ENCODE measurements around the gene SMARCC2. TPM values are rescaled to one million over a fixed set of nuclear protein-coding genes. Genes with fewer than 3 reads are reported as not detected.

SMARCC2 gene
- total RNA-seq, 1 experiment from 2014 or later: 94.8 TPM

DNA sequence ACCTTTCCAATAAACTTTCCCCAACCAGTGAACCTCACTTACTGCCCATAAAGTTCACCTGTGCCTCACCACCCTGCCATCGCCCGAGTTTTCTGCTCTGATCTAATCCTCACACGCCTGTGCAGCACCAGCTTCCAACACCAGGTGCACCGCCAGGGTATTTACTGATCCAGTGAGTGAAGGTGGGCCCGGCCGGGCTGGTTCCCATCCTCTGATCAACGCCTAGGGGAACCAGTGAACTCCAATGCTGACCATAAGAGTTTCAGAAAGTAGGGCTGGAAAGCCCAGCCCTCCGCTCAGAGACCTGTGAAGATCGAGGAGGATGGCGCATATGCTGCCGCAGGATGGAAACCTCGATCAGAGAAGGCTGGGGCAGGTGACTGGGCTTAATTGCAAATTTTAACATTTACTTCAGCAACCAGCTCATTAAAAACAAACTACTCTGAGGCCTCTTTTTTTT is 37.6 kb downstream of the SMARCC2 start:
- POLR2A ChIA-PET: interaction anchor here (0.5 to 2.0 kb wide), 9 partner anchors 11 to 1827 kb away, joined by 3 to 24 read pairs (median 6); partner anchors contain the start of genes CNPY2, COPZ1, ESYT1 and PA2G4
- H3K9me3 Mint-ChIP-seq (ENCODE audit: unreplicated experiment): no peaks in the 10 kb centered on the region
- Histone ChIP-seq H3K27me3 (replicated peaks; ENCODE audit: control insufficient read depth, insufficient read depth, low read length) (no peaks in the 10 kb centered on the region), H3K9me3 (no peaks in the 10 kb centered on the region), H3K4me1 (peaks cover 12% of the 10 kb centered on the region), H3K36me3 (ENCODE audit: control insufficient read depth, insufficient read depth, low read length) (peaks cover 1% of the 10 kb centered on the region; the same call in 1 of the 2 replicates), H3K4me3 (ENCODE audit: low read depth, low read length) (peak overlapping the region; percentile 73)
- no peaks in the 10 kb centered on the region for H3K27me3 Mint-ChIP-seq (ENCODE audit: insufficient read depth, unreplicated experiment)
- peak overlapping the region; percentile 87 for H3K4me3 Mint-ChIP-seq (ENCODE audit: unreplicated experiment)
- peak overlapping the region; percentile 98 for H3K27ac Mint-ChIP-seq (ENCODE audit: unreplicated experiment)
- BruUV-seq (replicated peaks): TSS peak; percentile 63
- peaks cover 25% of the 10 kb centered on the region for H3K36me3 Mint-ChIP-seq (ENCODE audit: insufficient read depth, unreplicated experiment)
- CTCF ChIA-PET: interaction anchor here (0.6 to 1.6 kb wide), 10 partner anchors 11 to 161 kb away, joined by 3 to 16 read pairs (median 4); partner anchors contain the start of genes ESYT1, PA2G4, SMARCC2 and ZC3H10
- H3K4me1 Mint-ChIP-seq (ENCODE audit: low read depth, unreplicated experiment): peaks cover 20% of the 10 kb centered on the region
- DNase-seq: peak; percentile 78 to 79
- TF ChIP-seq, protein P1, sequence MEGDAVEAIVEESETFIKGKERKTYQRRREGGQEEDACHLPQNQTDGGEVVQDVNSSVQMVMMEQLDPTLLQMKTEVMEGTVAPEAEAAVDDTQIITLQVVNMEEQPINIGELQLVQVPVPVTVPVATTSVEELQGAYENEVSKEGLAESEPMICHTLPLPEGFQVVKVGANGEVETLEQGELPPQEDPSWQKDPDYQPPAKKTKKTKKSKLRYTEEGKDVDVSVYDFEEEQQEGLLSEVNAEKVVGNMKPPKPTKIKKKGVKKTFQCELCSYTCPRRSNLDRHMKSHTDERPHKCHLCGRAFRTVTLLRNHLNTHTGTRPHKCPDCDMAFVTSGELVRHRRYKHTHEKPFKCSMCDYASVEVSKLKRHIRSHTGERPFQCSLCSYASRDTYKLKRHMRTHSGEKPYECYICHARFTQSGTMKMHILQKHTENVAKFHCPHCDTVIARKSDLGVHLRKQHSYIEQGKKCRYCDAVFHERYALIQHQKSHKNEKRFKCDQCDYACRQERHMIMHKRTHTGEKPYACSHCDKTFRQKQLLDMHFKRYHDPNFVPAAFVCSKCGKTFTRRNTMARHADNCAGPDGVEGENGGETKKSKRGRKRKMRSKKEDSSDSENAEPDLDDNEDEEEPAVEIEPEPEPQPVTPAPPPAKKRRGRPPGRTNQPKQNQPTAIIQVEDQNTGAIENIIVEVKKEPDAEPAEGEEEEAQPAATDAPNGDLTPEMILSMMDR (IDR thresholded peaks at IDR 0.05; ENCODE audit: insufficient read depth in 1 of 2, low read depth in 1 of 2, low read length in 1 of 2, severe bottlenecking in 1 of 2, unreplicated experiment in 1 of 2): peak; percentile 69
- intact Hi-C loops (cut with micrococcal nuclease; ENCODE audit: unreplicated experiment): loop anchor here (1.0 kb wide), 2 partner anchors 23 to 32 kb away; partner anchors contain the start of gene ESYT1

DNA sequence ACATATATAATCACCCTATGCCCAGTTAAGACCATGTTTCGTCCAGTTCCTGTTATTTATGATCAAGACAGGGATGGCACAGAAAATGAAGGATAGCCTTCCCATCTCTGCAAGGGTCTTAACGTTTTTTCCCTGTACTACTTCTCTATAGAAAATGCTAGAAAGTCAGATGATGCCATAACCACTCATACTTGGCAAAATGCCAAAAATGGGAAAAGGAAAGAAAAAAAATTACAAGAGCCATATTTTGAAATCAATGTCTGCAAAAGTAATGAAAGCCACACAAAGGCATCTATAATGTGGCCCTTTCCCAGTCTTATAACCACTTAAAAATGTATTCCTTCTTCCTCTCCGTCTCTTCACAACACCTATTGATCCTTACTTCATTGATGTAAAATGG is 38.7 kb downstream of the SMARCC2 start:
- ChIA-PET POLR2A (interaction anchor here (0.6 to 2.0 kb wide), 3 partner anchors 23 to 529 kb away, joined by 4 to 24 read pairs (median 8); partner anchors contain the start of genes ESYT1 and PA2G4), CTCF (interaction anchor here (1.6 kb wide), 1 partner anchor 9 kb away, joined by 3 read pairs; no protein-coding TSS in a partner anchor)
- BruUV-seq (replicated peaks): no TSS peak
- no peaks in the 10 kb centered on the region for H3K27me3 Mint-ChIP-seq (ENCODE audit: insufficient read depth, unreplicated experiment)
- peaks cover 1% of the 10 kb centered on the region; the same call in 1 of the 2 replicates for H3K36me3 ChIP-seq (ENCODE audit: control insufficient read depth, insufficient read depth, low read length)
- intact Hi-C loops (cut with micrococcal nuclease; ENCODE audit: unreplicated experiment): no loop called here
- TF ChIP-seq, protein P1 (IDR thresholded peaks at IDR 0.05; ENCODE audit: insufficient read depth in 1 of 2, low read depth in 1 of 2, low read length in 1 of 2, severe bottlenecking in 1 of 2, unreplicated experiment in 1 of 2): no peak
- no peaks in the 10 kb centered on the region; the same call in 1 of the 2 replicates for H3K9me3 ChIP-seq
- H3K4me3 Mint-ChIP-seq (ENCODE audit: unreplicated experiment): peak overlapping the region; percentile 87
- no peaks in the 10 kb centered on the region for H3K9me3 Mint-ChIP-seq (ENCODE audit: unreplicated experiment)
- H3K27ac Mint-ChIP-seq (ENCODE audit: unreplicated experiment): no peak overlapping the region
- H3K27me3 ChIP-seq (replicated peaks; ENCODE audit: control insufficient read depth, insufficient read depth, low read length): no peaks in the 10 kb centered on the region
- H3K36me3 Mint-ChIP-seq (ENCODE audit: insufficient read depth, unreplicated experiment): peaks cover 23% of the 10 kb centered on the region
- DNase-seq: no peak
- peaks cover 12% of the 10 kb centered on the region for H3K4me1 ChIP-seq
- H3K4me1 Mint-ChIP-seq (ENCODE audit: low read depth, unreplicated experiment): peaks cover 17% of the 10 kb centered on the region
- no peak overlapping the region for H3K4me3 ChIP-seq (ENCODE audit: low read depth, low read length)

DNA sequence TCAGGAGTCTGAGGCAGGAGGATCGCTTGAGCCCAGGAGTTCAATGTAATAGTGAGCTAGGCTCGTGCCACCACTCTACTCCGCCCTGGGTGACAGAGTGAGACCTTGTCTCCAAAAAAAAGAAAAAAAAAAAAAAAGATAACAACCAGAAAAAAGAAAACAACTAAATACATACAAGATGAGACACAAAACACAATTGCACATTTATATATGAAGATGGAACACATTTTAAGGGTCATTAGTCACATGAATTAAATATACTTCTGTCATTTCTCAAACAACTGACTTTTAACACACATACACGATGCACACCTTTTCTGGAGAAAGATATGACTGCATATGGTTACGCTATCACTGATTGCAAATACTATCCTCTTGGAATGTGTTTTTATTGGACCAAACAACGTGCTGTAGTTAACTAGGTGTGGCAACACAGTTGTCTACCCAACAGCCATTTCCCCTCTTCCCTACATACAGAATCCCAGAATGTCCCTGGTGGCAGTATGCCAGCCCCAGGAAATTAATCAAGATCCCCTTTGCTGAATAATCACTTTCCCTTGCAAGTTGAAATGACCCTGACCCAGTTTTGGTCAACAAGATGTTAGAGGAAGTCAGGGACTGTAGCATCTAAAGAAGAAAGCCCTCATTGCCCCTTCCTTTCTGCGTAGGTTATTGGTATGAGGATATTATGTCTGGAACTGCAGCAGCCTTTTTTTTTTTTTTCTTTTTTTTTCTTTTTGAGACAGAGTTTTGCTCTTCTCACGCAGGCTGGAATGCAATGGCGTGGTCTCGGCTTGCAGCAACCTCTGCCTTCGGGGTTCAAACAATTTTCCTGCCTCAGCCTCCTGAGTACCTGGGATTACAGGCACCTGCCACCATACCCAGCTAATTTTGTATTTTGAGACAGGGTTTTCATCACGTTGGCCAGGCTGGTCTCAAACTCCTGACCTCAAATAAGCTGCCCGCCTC is 42.5 kb downstream of the SMARCC2 start:
- Histone ChIP-seq H3K27me3 (replicated peaks; ENCODE audit: control insufficient read depth, insufficient read depth, low read length) (no peaks in the 10 kb centered on the region), H3K4me3 (ENCODE audit: low read depth, low read length) (no peak overlapping the region), H3K9me3 (no peaks in the 10 kb centered on the region; the same call in 1 of the 2 replicates), H3K36me3 (ENCODE audit: control insufficient read depth, insufficient read depth, low read length) (peaks cover 1% of the 10 kb centered on the region; the same call in 1 of the 2 replicates), H3K4me1 (peaks cover 3% of the 10 kb centered on the region; the same call in 1 of the 2 replicates)
- H3K4me3 Mint-ChIP-seq (ENCODE audit: unreplicated experiment): no peak overlapping the region
- no TSS peak for BruUV-seq (replicated peaks)
- H3K36me3 Mint-ChIP-seq (ENCODE audit: insufficient read depth, unreplicated experiment): peaks cover 28% of the 10 kb centered on the region
- TF ChIP-seq, protein P1 (IDR thresholded peaks at IDR 0.05; ENCODE audit: insufficient read depth in 1 of 2, low read depth in 1 of 2, low read length in 1 of 2, severe bottlenecking in 1 of 2, unreplicated experiment in 1 of 2): no peak
- no peak for DNase-seq
- no peaks in the 10 kb centered on the region for H3K27me3 Mint-ChIP-seq (ENCODE audit: insufficient read depth, unreplicated experiment)
- CTCF ChIA-PET: no interaction called here
- H3K27ac Mint-ChIP-seq (ENCODE audit: unreplicated experiment): no peak overlapping the region
- POLR2A ChIA-PET: interaction anchor here (0.5 kb wide), 1 partner anchor 42 kb away, joined by 3 read pairs; the partner anchor contains the start of gene PA2G4
- no peaks in the 10 kb centered on the region for H3K9me3 Mint-ChIP-seq (ENCODE audit: unreplicated experiment)
- peaks cover 6% of the 10 kb centered on the region for H3K4me1 Mint-ChIP-seq (ENCODE audit: low read depth, unreplicated experiment)
- intact Hi-C loops (cut with micrococcal nuclease; ENCODE audit: unreplicated experiment): no loop called here
